OCI-LY1 (cell line): ENCODE measurements around the gene CACNA2D3.

ENCODE experiments used
- CTCF ChIP-seq: fragments of 200-600 bp; sonication (generic), shearing (Covaris generic); IDR thresholded peaks from 2 replicates; pipeline ENCODE4 v1.5.1; 2017; ENCODE audit warnings: mild to moderate bottlenecking, antibody characterized with exemption, low read length, moderate library complexity, mixed read lengths
- EZH2 ChIP-seq: fragments of 200-600 bp; sonication (generic), shearing (Covaris generic); IDR thresholded peaks from 2 replicates; pipeline ENCODE4 v1.8.0; 2017; ENCODE audit warnings: borderline replicate concordance, mixed run types, mild to moderate bottlenecking, antibody characterized with exemption, low read length, moderate library complexity, mixed read lengths

- TF ChIP-seq CTCF (no peak), EZH2 (no peak)
Measured at GRCh38 chr3:54745843-54746242, 623.5 kb downstream of the CACNA2D3 start.
